ENCODE data around the gene MCF2L2.

MCF2L2 gene

DNA sequence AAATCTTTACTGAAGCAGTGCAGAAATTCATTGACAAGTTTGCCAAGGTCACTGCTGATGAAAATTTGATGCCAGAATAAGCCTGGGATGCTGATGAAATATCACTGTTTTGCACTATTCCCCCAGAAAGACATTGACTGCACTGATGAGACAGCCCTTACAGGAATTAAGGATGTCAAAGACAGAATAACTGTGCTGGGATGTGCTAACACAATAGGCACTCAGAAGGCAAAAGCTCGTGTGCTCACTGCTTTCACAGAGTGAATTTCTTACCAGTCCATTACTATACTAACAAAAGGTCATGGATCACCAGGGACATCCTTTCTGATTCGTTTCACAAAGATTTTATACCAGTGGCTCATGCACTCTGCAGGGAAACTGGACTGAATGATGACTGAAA, 69.4 kb downstream of the MCF2L2 start:
- Histone ChIP-seq H3K36me3 (no peaks in the 10 kb centered on the region; a peak in 1 of 22 replicates), H3K27ac (no peak overlapping the region), H3K4me1 (peaks cover 0 to 11% (median 0%) of the 10 kb centered on the region in 10 experiments; a peak in 3 of 20 replicates), H3K4me2 (no peak overlapping the region), H4K20me1 (no peaks in the 10 kb centered on the region), H3K27me3 (no peaks in the 10 kb centered on the region), H3K9me3 (replicated peaks in 1 of 11) (peaks cover 0 to 3% (median 0%) of the 10 kb centered on the region in 11 experiments; a peak in 1 of 22 replicates), H3K9ac (no peak overlapping the region), H3K4me3 (no peak overlapping the region)
- TF ChIP-seq Cebpa-rat (IDR thresholded peaks at IDR 0.05) = no peak

DNA sequence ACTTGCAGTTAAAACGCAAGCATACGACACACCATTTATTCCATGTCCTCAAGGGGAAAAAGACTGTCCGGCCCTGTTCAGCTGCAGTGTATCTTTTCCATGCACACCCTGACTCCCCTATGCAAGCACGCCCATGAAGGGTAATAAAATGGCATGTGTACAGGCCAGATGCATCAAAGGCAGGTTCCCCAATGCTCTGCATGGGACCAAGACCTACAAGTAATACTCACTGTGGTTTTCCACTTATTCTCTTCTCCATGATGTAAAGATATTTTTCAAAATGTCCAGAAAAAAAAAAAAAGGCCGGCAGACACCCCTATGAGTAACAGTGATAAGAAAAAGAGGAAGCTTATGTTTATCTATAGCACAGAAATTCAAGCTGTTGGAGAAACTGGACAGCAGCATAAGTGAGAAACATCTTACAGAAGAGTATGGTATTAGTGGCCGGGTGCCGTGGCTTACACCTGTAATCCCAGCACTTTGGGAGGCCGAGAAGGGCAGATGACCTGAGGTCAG, 70.8 kb downstream of the MCF2L2 start:
- no peak for TF ChIP-seq Cebpa-rat (IDR thresholded peaks at IDR 0.05)
- peak overlapping the region in 1 of 11 experiments; percentile 3; a peak in 1 of 22 replicates for H3K4me2 ChIP-seq
- no peak overlapping the region for H3K9ac ChIP-seq
- no peaks in the 10 kb centered on the region for H3K27me3 ChIP-seq
- no peaks in the 10 kb centered on the region for H3K36me3 ChIP-seq
- H3K4me1 ChIP-seq = peaks cover 0 to 11% (median 0%) of the 10 kb centered on the region in 10 experiments; a peak in 3 of 20 replicates
- peaks cover 0 to 3% (median 0%) of the 10 kb centered on the region in 11 experiments; a peak in 1 of 22 replicates for H3K9me3 ChIP-seq (replicated peaks in 1 of 11)
- no peak overlapping the region for H3K4me3 ChIP-seq
- H4K20me1 ChIP-seq = no peaks in the 10 kb centered on the region
- no peak overlapping the region for H3K27ac ChIP-seq

DNA sequence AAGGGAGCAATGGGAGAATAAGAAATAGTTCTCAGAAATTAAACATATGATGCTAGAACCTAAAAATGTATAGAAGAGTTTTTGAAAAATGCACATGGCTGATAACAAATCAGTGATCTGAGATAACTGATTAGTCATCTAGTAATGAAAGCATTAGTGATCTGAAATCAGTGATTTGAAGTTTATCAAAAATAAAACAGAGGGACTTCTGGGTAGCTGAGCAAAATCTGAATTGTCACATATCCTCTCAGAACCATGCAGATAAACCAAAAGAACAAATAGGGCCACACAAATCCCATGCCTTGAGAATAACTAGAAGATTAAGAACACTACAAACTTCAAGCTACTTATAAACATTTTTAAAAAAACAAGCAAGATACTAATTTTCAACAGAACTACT, 71.5 kb downstream of the MCF2L2 start:
- H4K20me1 ChIP-seq = no peaks in the 10 kb centered on the region
- H3K27ac ChIP-seq = no peak overlapping the region
- no peaks in the 10 kb centered on the region for H3K36me3 ChIP-seq
- no peak for TF ChIP-seq Cebpa-rat (IDR thresholded peaks at IDR 0.05)
- H3K9me3 ChIP-seq (replicated peaks in 1 of 11) = peaks cover 0 to 3% (median 0%) of the 10 kb centered on the region in 11 experiments; a peak in 1 of 22 replicates
- no peak overlapping the region for H3K4me3 ChIP-seq
- no peaks in the 10 kb centered on the region for H3K27me3 ChIP-seq
- peaks cover 0 to 11% (median 0%) of the 10 kb centered on the region in 10 experiments; a peak in 3 of 20 replicates for H3K4me1 ChIP-seq
- no peak overlapping the region for H3K4me2 ChIP-seq
- H3K9ac ChIP-seq = no peak overlapping the region

DNA sequence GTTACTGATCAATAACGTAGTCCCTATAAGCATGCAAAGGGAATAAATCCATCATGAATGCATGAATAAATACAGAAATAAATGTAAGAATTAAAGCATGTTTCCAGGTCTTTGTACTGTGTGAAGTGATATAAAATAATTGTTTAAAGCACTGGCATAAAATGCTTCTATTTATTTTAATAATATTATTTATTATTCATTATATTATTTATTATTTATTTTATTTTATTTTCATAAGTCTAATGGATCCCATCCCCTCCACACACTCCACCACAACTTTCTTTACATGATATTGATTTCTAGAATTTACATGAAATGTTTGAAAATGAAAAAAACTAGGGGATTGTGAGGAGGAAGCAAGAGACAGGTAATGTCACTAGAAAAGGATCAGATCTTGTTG, 73.5 kb downstream of the MCF2L2 start:
- H3K4me3 ChIP-seq = no peak overlapping the region
- no peak overlapping the region for H3K27ac ChIP-seq
- H3K4me2 ChIP-seq = no peak overlapping the region

DNA sequence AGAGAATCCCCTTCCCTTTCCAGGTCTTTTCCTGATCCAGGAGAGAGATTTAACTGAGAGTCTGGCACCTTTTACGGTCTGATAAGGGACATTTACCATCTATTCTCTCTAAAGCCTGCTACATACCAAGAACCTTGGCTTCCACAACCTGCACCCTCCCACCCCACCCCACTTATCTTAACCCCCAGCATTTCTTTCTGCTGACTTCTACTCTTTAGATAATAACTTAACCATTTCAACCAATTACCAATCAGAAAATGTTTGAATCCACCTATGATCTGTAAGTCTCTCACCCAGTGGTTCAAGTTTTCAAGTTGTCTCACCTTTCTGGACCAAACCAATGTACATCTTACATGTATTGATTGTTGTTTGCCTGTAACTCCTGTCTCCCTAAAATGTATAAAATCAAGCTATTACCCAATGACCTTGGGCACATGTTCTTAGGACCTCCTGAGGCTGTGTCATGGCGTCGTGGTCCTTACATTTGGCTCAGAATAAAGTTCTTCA, 74.0 kb downstream of the MCF2L2 start:
- Histone ChIP-seq H3K4me1 (peaks cover 0 to 11% (median 0%) of the 10 kb centered on the region in 10 experiments; a peak in 3 of 20 replicates), H3K4me2 (no peak overlapping the region), H3K27ac (no peak overlapping the region), H4K20me1 (no peaks in the 10 kb centered on the region), H3K9ac (no peak overlapping the region), H3K4me3 (no peak overlapping the region), H3K36me3 (no peaks in the 10 kb centered on the region), H3K27me3 (no peaks in the 10 kb centered on the region), H3K9me3 (replicated peaks in 1 of 11) (peaks cover 0 to 3% (median 0%) of the 10 kb centered on the region in 11 experiments; a peak in 1 of 22 replicates)
- no peak for TF ChIP-seq Cebpa-rat (IDR thresholded peaks at IDR 0.05)

More for the DNA sequence above, 73.5 kb downstream of the MCF2L2 start:
- Histone ChIP-seq H3K9ac (no peak overlapping the region), H4K20me1 (no peaks in the 10 kb centered on the region), H3K9me3 (replicated peaks in 1 of 11) (peaks cover 0 to 3% (median 0%) of the 10 kb centered on the region in 11 experiments; a peak in 1 of 22 replicates), H3K36me3 (no peaks in the 10 kb centered on the region), H3K27me3 (no peaks in the 10 kb centered on the region), H3K4me1 (peaks cover 0 to 11% (median 0%) of the 10 kb centered on the region in 10 experiments; a peak in 3 of 20 replicates)
- no peak for TF ChIP-seq Cebpa-rat (IDR thresholded peaks at IDR 0.05)

DNA sequence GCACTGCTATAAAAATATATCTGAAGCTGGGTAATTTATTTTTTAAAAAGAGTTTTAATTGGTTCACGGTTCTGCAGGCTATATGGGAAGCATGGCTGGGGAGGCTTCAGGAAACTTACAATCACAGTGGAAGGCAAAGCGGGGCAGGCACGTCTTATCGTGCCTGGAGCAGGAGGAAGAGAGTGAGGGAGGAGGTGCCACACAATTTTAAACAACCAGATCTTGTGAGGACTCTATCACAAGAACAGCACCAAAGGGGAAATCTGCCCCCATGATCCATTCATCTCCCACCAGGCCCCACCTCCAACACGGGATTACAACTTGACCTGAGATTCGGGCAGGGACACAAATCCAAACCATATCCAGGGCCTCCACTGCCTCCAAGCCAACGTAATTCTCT, 75.0 kb downstream of the MCF2L2 start:
- peaks cover 0 to 3% (median 0%) of the 10 kb centered on the region in 11 experiments; a peak in 1 of 22 replicates for H3K9me3 ChIP-seq (replicated peaks in 1 of 11)
- H3K27me3 ChIP-seq = no peaks in the 10 kb centered on the region
- H3K4me1 ChIP-seq = peaks cover 0 to 11% (median 0%) of the 10 kb centered on the region in 10 experiments; a peak in 3 of 20 replicates
- no peaks in the 10 kb centered on the region for H3K36me3 ChIP-seq
- no peak overlapping the region for H3K4me3 ChIP-seq
- H4K20me1 ChIP-seq = no peaks in the 10 kb centered on the region
- H3K9ac ChIP-seq = no peak overlapping the region
- TF ChIP-seq Cebpa-rat (IDR thresholded peaks at IDR 0.05) = no peak
- H3K27ac ChIP-seq = no peak overlapping the region
- no peak overlapping the region for H3K4me2 ChIP-seq

DNA sequence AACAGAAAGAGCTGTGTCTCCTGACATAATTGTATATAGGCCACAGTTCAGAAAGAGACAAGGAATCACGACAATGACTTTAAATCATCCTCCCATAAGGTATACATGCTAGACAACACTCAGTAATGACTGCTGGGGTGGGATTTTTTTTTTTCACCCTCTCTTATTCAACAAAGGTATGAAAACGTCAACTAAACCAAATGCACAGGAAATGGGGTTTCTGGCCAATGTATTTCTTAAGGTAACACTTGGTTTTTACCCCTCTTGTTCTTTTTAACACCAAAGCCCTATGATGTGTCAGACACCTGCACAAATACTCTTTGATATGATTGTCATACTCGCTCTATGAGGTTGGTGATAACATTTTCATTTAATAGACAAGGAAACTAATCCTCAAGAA, 78.3 kb downstream of the MCF2L2 start:
- no peaks in the 10 kb centered on the region for H3K36me3 ChIP-seq
- no peaks in the 10 kb centered on the region for H3K27me3 ChIP-seq
- H3K9me3 ChIP-seq (replicated peaks in 1 of 11) = peaks cover 10 to 24% (median 17%) of the 10 kb centered on the region in 11 experiments; a peak in 17 of 22 replicates
- no peaks in the 10 kb centered on the region for H4K20me1 ChIP-seq
- no peaks in the 10 kb centered on the region for H3K4me1 ChIP-seq
- no peak overlapping the region for H3K27ac ChIP-seq
- no peak overlapping the region for H3K9ac ChIP-seq
- TF ChIP-seq Cebpa-rat (IDR thresholded peaks at IDR 0.05) = no peak
- H3K4me3 ChIP-seq = no peak overlapping the region
- no peak overlapping the region for H3K4me2 ChIP-seq

DNA sequence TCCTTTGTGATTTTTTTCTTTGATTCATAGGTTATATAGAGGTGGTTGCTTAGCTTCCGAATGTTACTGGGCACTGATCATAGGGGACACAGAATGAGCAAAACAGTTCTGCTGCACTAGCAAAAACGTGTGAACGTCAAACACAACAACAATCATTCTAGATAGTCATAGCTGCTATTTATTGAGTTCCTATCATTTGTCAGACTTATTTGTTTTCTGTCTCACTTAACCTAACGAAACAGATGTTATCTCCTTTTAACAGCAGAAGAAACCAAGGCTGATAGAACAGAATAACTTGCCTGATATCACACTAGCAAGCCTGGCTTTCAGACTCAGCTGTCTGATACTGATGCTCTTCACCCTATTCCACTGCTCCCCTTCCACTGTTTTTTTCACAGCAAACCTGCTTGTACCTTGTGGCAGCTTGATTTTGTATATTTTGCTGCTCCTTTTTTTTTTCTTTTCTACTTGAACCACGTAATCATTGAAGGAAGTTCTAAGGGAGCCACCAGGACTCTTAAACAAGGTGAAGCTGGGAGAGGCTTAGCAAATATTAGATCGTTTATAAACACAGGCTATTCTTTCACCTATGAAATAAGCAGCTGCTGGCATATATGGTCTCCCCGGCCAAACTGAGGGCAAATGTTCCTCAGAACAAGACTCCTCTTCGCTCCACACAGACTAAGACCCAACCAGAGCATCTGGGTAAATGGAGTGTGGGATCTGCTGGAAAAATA, 78.8 kb downstream of the MCF2L2 start:
- TF ChIP-seq Cebpa-rat (IDR thresholded peaks at IDR 0.05) = no peak
- Histone ChIP-seq H3K4me1 (no peaks in the 10 kb centered on the region), H3K36me3 (no peaks in the 10 kb centered on the region), H3K9me3 (replicated peaks in 1 of 11) (peaks cover 10 to 30% (median 23%) of the 10 kb centered on the region in 11 experiments; a peak in 18 of 22 replicates), H3K4me2 (no peak overlapping the region), H3K27me3 (no peaks in the 10 kb centered on the region), H4K20me1 (no peaks in the 10 kb centered on the region), H3K4me3 (no peak overlapping the region), H3K27ac (no peak overlapping the region), H3K9ac (no peak overlapping the region)

DNA sequence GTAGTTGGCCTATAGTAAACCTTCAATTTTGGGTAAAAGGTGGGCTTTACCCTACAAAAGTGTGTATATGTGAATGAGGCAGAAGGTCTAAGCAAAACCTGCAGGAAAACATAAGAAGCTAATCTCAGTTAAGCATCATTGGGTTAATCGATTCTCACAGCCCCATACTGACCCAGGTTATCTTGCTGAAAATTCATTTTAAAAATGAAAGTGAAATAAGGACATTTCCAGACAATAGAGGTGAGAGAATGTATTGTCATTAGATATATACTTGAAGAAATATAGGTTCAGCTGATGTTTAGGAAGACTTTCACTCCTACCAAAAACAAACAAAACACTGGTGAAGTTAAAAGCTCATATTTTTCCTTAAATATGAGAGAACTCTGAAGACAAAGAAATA, 85.6 kb downstream of the MCF2L2 start:
- Histone ChIP-seq H3K36me3 (0 out of 22 replicates have a peak, but pooled peaks cover 0 to 8% (median 0%) of the 10 kb centered on the region in 11 experiments), H3K9me3 (replicated peaks in 1 of 11) (peaks cover 10 to 37% (median 26%) of the 10 kb centered on the region in 11 experiments; a peak in 18 of 22 replicates), H3K4me3 (no peak overlapping the region), H3K27me3 (no peaks in the 10 kb centered on the region), H3K27ac (no peak overlapping the region), H3K9ac (no peak overlapping the region), H3K4me2 (no peak overlapping the region), H3K4me1 (no peaks in the 10 kb centered on the region), H4K20me1 (no peaks in the 10 kb centered on the region)
- TF ChIP-seq Cebpa-rat (IDR thresholded peaks at IDR 0.05) = no peak

All from BLaER1 treated with 17β-estradiol and CSF1 and Interleukin-3, amounts not matched to agents 10 nM and 100 nM (cell line).